ENCODE data around the gene USP4.
A peak's percentile ranks its signal among the peaks of the same experiment; 100 is the strongest.
"Not testable (repeated sequence)": the region's sequence is repeated elsewhere in the genome, so short reads cannot be mapped to it uniquely, and the experiment has no call there.

The USP4 gene

DNA sequence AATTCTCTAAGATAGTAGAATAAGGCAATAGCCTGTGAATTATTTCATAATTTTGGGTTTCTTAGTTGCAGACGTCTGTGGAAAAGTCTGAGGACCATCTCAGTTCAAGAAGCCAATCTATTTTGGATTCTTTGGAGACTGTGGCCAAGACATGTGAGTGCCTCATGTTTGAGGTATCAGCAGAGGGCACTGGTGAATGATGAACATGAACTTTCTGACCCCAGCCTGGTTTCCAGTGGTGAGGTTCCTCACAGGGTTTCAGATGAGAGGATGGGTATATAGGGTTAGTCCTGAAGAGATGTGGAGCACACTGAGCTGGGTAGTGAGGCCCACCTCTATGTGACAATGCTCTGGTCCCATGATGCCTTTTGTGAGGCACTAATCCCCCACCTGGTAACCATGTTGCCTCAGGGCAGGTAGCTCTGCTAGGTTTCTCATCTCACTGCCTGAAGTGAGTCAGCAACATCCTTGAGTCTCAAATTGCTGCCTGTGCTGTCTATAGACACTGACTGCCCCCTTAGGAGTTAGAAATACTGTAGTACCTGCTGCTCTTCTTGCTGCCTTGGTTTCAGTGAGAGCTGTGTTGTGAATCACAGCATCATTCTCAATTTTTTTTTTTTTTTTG, 95.2 kb downstream of the USP4 start:
- DNase-seq = no peak

DNA sequence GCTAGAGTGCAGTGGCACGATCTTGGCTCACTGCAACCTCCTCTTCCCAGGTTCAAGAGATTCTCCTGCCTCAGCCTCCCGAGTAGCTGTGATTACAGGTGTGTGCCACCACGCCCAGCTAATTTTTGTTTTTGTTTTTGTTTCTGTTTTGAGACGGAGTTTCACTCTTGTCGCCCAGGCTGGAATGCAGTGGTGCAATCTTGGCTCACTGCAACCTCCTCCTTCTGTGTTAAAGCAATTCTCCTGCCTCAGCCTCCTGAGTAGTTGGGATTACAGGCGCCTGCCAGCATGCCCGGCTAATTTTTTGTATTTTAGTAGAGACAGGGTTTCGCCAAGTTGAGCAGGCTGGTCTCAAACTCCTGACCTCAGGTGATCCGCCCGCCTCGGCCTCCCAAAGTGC, 99.8 kb downstream of the USP4 start:
- DNase-seq = not testable (repeated sequence)

- peak; percentile 10 for DNase-seq
These were observed 101.4 kb downstream of the USP4 start for GRCh38 chr3:49238274-49239127.

DNA sequence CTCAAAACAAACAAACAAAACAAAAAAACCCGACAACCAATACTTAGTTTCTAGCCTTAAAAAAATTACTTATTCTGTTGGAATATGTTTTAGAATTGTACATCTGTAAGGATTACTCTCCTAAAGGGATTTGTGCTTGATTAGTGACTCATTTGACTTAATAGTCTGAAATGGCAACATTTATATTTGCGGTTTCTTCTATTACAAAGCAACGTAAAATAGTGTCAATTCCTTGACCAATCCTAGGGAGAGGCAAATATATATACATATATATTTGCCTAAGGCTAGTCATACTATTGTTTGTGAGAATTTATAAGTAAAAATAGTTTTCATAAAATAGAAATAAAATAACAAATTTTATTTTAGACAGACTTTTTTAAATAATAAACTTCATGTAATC, 102.5 kb downstream of the USP4 start:
- DNase-seq = no peak

GRCh38 chr3:49236226-49236625, 103.6 kb downstream of the USP4 start:
- DNase-seq = no peak

GRCh38 chr3:49228817-49229216, 111.0 kb downstream of the USP4 start:
- DNase-seq = not testable (repeated sequence)

Measured in CD4-positive, alpha-beta T cell treated with Interleukin-12 subunit alpha and Interleukin-12 subunit beta, for 1 hour (primary cell).